ENCODE measurements around the gene COL28A1.

DNA sequence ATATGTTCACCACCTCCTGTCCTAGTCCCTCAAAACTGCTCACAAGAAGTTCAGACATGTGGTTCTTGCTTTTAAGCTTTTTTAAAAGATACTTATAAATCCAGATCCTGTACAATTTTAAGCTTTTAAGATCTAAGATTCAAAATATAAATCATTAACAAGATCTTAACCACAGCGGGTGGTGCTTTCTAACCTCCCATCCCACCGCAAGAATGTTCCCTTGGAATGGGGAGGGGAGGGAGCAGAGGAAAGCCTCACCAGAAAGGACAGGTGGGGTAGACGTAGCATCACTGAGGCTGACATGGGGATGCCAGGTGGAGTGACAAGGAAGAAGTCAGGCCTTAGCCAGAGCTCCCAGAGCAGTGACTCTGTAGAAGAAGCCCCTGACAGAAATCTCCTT, 219.8 kb downstream of the COL28A1 start:
- no peak for TF ChIP-seq TOPORS (CRISPR knock-in tag; IDR thresholded peaks at IDR 0.05)
- TF ChIP-seq KLF13 (CRISPR knock-in tag; IDR thresholded peaks at IDR 0.05) = no peak
- TF ChIP-seq ZNF776 (CRISPR knock-in tag; IDR thresholded peaks at IDR 0.05) = no peak
- no peak for TF ChIP-seq SMC3 (IDR thresholded peaks at IDR 0.05; ENCODE audit: low read length)
- no peak for TF ChIP-seq HMGXB4 (CRISPR knock-in tag; IDR thresholded peaks at IDR 0.05; ENCODE audit: borderline replicate concordance in 1 of 2, low read depth in 1 of 2)
- TF ChIP-seq JUND (CRISPR knock-in tag; IDR thresholded peaks at IDR 0.05) = no peak
- no peak for TF ChIP-seq NCOA1 (CRISPR knock-in tag; IDR thresholded peaks at IDR 0.05)
- TF ChIP-seq ZNF772 (CRISPR knock-in tag; IDR thresholded peaks at IDR 0.05) = no peak
- TF ChIP-seq MXI1 (IDR thresholded peaks at IDR 0.05; ENCODE audit: borderline replicate concordance, low read depth, low read length) = no peak

Data from HepG2 (cell line).